ENCODE measurements around the gene ATXN7. TPM values are rescaled to one million over a fixed set of nuclear protein-coding genes. Genes with fewer than 3 reads are reported as not detected.

ATXN7 gene
- total RNA-seq, 1 donor from 2014 or later = 13.2 TPM

- Histone ChIP-seq H3K27me3 (no peaks in the 10 kb centered on the region), H3K4me1 (peaks cover 0 to 4% of the 10 kb centered on the region in 2 donors), H3K27ac (no peak overlapping the region), H3K4me3 (no peak overlapping the region), H3K36me3 (peaks cover 6 to 18% of the 10 kb centered on the region in 2 donors), H3K9me3 (no peaks in the 10 kb centered on the region)
- intact Hi-C loops (cut with DNase I) = no loop called here
- no peak for TF ChIP-seq CTCF (IDR thresholded peaks at IDR 0.05)
- DNase-seq (ENCODE audit: low spot score in 2 of 2) = no peak
These were observed 32.8 kb downstream of the ATXN7 start for GRCh38 chr3:63896332-63897030.

- Histone ChIP-seq H3K4me1 (peaks cover 0 to 4% of the 10 kb centered on the region in 2 donors), H3K27me3 (no peaks in the 10 kb centered on the region), H3K4me3 (no peak overlapping the region), H3K27ac (no peak overlapping the region), H3K9me3 (no peaks in the 10 kb centered on the region), H3K36me3 (peaks cover 6 to 18% of the 10 kb centered on the region in 2 donors)
- no peak for DNase-seq (ENCODE audit: low spot score in 2 of 2)
- intact Hi-C loops (cut with DNase I) = no loop called here
- TF ChIP-seq CTCF (IDR thresholded peaks at IDR 0.05) = no peak
These were observed 36.3 kb downstream of the ATXN7 start for GRCh38 chr3:63900010-63900409.

- no peak overlapping the region for H3K27ac ChIP-seq
- H3K4me1 ChIP-seq = peaks cover 0 to 4% of the 10 kb centered on the region in 2 donors
- no peak for TF ChIP-seq CTCF (IDR thresholded peaks at IDR 0.05)
- H3K36me3 ChIP-seq = peaks cover 6 to 18% of the 10 kb centered on the region in 2 donors
- H3K27me3 ChIP-seq = no peaks in the 10 kb centered on the region
- intact Hi-C loops (cut with DNase I) = no loop called here
- no peaks in the 10 kb centered on the region for H3K9me3 ChIP-seq
- H3K4me3 ChIP-seq = no peak overlapping the region
- DNase-seq (ENCODE audit: low spot score in 2 of 2) = no peak
These were observed 36.8 kb downstream of the ATXN7 start for GRCh38 chr3:63900459-63900858.

DNA sequence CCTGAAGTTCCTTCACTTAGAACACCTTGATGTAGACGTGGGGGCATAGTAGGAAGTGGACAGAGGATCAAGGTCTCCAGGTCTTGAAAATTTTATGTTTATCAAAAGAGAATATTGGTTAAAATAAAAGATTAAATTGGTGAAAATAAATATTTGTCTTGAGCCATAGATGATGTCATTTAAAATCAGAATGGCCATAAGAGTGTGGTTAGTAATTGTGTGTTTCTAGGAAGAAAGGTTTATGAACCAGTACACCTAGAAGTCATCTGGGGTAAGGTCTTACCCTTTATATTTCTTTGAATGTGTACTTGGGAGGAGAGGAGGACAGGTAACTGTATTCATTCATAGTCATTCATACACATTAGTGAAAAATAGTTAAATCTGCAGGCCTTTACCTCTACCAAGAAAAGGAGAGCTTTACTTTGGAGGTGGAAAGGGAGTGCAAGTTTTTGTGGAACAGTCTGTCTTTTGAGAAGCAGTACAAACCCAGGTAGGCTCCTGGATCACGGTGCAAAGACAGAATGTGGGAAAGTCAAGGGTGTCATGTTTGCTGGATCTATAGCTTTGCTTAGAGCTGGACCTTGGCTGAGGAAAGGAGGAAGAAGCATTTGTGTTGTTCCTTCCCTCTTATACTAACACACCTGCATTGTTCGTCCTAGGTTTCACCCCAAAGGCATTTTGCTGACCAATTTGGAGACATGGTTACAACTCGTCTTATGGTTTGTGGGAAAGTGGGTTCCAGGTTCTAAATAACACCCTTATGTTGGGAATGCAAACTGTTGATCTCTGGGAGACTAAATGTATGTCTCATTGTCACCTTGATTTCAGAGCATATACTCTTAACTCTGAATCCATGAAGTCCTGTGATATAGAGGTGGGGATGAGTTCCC, 42.3 kb downstream of the ATXN7 start:
- intact Hi-C loops (cut with DNase I) = no loop called here
- Histone ChIP-seq H3K4me3 (no peak overlapping the region), H3K36me3 (no peaks in the 10 kb centered on the region), H3K4me1 (peaks cover 0 to 2% of the 10 kb centered on the region in 2 donors), H3K27ac (no peak overlapping the region), H3K27me3 (no peaks in the 10 kb centered on the region), H3K9me3 (no peaks in the 10 kb centered on the region)
- TF ChIP-seq CTCF (IDR thresholded peaks at IDR 0.05) = no peak
- DNase-seq (ENCODE audit: low spot score in 2 of 2) = no peak

GRCh38 chr3:63908081-63908736, 44.5 kb downstream of the ATXN7 start:
- no peak for DNase-seq (ENCODE audit: low spot score in 2 of 2)
- Histone ChIP-seq H3K27ac (no peak overlapping the region), H3K4me3 (no peak overlapping the region), H3K27me3 (no peaks in the 10 kb centered on the region), H3K9me3 (no peaks in the 10 kb centered on the region), H3K4me1 (peaks cover 3 to 6% of the 10 kb centered on the region in 2 donors), H3K36me3 (no peaks in the 10 kb centered on the region)
- intact Hi-C loops (cut with DNase I) = no loop called here
- TF ChIP-seq CTCF (IDR thresholded peaks at IDR 0.05) = peak in 1 of 3 experiments; percentile 26

Data from ascending aorta (tissue), 2 donors.